SU-DHL-6 (cell line): Measurements from ENCODE around the gene AXIN1.

Source experiments
- CTCF ChIP-seq: fragments of 200-600 bp; sonication (generic); IDR thresholded peaks from one replicate; pipeline ENCODE4 v1.5.1; 2017; ENCODE audit warnings: antibody characterized with exemption, mild to moderate bottlenecking, low read length, moderate library complexity; ENCODE audit not compliant: insufficient read depth, poor library complexity, severe bottlenecking
- EZH2phosphoT487 ChIP-seq: fragments of 200-600 bp; sonication (generic), shearing (Covaris generic); conservative IDR thresholded peaks from 2 replicates; pipeline ENCODE4 v1.6.1; 2018; ENCODE audit warnings: mild to moderate bottlenecking, antibody characterized with exemption, low read length, moderate library complexity, mixed read lengths

GRCh38 chr16:386641-387156, 34.2 kb upstream of the AXIN1 start:
- TF ChIP-seq CTCF (no peak), EZH2phosphoT487 (no peak)
